WERI-Rb-1 (cell line): ENCODE measurements around the gene CAMSAP1.

Experiments used
- DNase-seq: peaks from one replicate; pipeline ENCODE4 v3.0.0-alpha.2; 2020
- H3K27ac ChIP-seq: fragments of 250-450 bp; sonication (Bioruptor Pico); 2 replicates; pipeline ENCODE4 v1.5.1; 2020; ENCODE audit warnings: mild to moderate bottlenecking, moderate library complexity
- H3K27me3 ChIP-seq: fragments of 250-450 bp; sonication (Bioruptor Pico); 2 replicates; pipeline ENCODE4 v1.5.1; 2021; ENCODE audit warnings: mild to moderate bottlenecking, low read depth, moderate library complexity; ENCODE audit not compliant: insufficient read depth, severe bottlenecking
- H3K36me3 ChIP-seq: fragments of 250-450 bp; sonication (Bioruptor Pico); 2 replicates; pipeline ENCODE4 v1.5.1; 2020; ENCODE audit warnings: mild to moderate bottlenecking, moderate library complexity
- H3K4me3 ChIP-seq: 2 replicates; pipeline ENCODE4 v1.5.1; 2011; ENCODE audit warnings: low read depth, mild to moderate bottlenecking, control low read depth, low read length
- H3K9me3 ChIP-seq: fragments of 250-450 bp; sonication (Bioruptor Pico); 2 replicates; pipeline ENCODE4 v1.5.1; 2021; ENCODE audit warnings: mild to moderate bottlenecking, moderate library complexity; ENCODE audit not compliant: severe bottlenecking
- CTCF ChIP-seq: IDR thresholded peaks from 2 replicates; pipeline ENCODE4 v1.5.1; 2011; ENCODE audit warnings: low read depth, mild to moderate bottlenecking, control low read depth, inconsistent platforms, low read length

Gene CAMSAP1

GRCh38 chr9:135803441-135803840 lies 103.9 kb downstream of the CAMSAP1 start:
- Histone ChIP-seq H3K36me3 (peaks cover 3% of the 10 kb centered on the region; the same call in 1 of the 2 replicates), H3K4me3 (no peak overlapping the region), H3K27ac (peak overlapping the region; percentile 28), H3K27me3 (no peaks in the 10 kb centered on the region), H3K9me3 (peaks cover 3% of the 10 kb centered on the region)
- TF ChIP-seq CTCF = no peak
- DNase-seq = no peak

- peak; percentile 84 for DNase-seq
Observed at GRCh38 chr9:135802876-135803419, 104.4 kb downstream of the CAMSAP1 start.

GRCh38 chr9:135801070-135801469 lies 106.3 kb downstream of the CAMSAP1 start:
- H3K36me3 ChIP-seq = no peaks in the 10 kb centered on the region
- DNase-seq = no peak
- no peak for TF ChIP-seq CTCF
- H3K27ac ChIP-seq = no peak overlapping the region
- H3K27me3 ChIP-seq = no peaks in the 10 kb centered on the region
- no peak overlapping the region for H3K4me3 ChIP-seq
- peaks cover 3% of the 10 kb centered on the region for H3K9me3 ChIP-seq

More at GRCh38 chr9:135802876-135803419, 104.4 kb downstream of the CAMSAP1 start:
- Histone ChIP-seq H3K4me3 (no peak overlapping the region), H3K9me3 (peaks cover 3% of the 10 kb centered on the region), H3K27ac (peak overlapping the region; percentile 68), H3K27me3 (no peaks in the 10 kb centered on the region), H3K36me3 (peaks cover 1% of the 10 kb centered on the region; the same call in 1 of the 2 replicates)
- TF ChIP-seq CTCF = no peak

GRCh38 chr9:135799261-135799660 lies 108.1 kb downstream of the CAMSAP1 start:
- Histone ChIP-seq H3K27me3 (no peaks in the 10 kb centered on the region), H3K27ac (no peak overlapping the region), H3K4me3 (no peak overlapping the region), H3K9me3 (peaks cover 3% of the 10 kb centered on the region), H3K36me3 (no peaks in the 10 kb centered on the region)
- no peak for TF ChIP-seq CTCF
- no peak for DNase-seq

- DNase-seq = no peak
- Histone ChIP-seq H3K27ac (no peak overlapping the region), H3K36me3 (no peaks in the 10 kb centered on the region), H3K4me3 (no peak overlapping the region), H3K9me3 (peaks cover 3% of the 10 kb centered on the region), H3K27me3 (no peaks in the 10 kb centered on the region)
- TF ChIP-seq CTCF = no peak
Observed at GRCh38 chr9:135798263-135798585, 109.1 kb downstream of the CAMSAP1 start.

- Histone ChIP-seq H3K4me3 (no peak overlapping the region), H3K9me3 (peaks cover 3% of the 10 kb centered on the region), H3K36me3 (no peaks in the 10 kb centered on the region), H3K27me3 (no peaks in the 10 kb centered on the region), H3K27ac (no peak overlapping the region)
- peak; percentile 75 for DNase-seq
- peak; percentile 92 for TF ChIP-seq CTCF
Observed at GRCh38 chr9:135797507-135798262, 109.7 kb downstream of the CAMSAP1 start.
